PC-9 (cell line): Measurements from ENCODE around the gene ZCCHC14. TPM values are rescaled to one million over a fixed set of nuclear protein-coding genes. Genes with fewer than 3 reads are reported as not detected.

Experiments
- BruUV-seq: library from RNA; stranded (reverse); fragments of 400-500 nt; replicated peaks from 2 replicates; lab custom pipeline; 2021; lab: Mats Ljungman, UMichigan
- CTCF ChIA-PET: fragments of 300-600 bp; sonication (Branson Sonifier 250); formaldehyde crosslinking; loops from one replicate; lab custom pipeline; 2022; ENCODE audit warnings: antibody characterized with exemption; lab: Charles Lee
- POLR2A ChIA-PET: fragments of 300-600 bp; sonication (Branson Sonifier 250); formaldehyde crosslinking; loops from one replicate; lab custom pipeline; 2022; ENCODE audit warnings: antibody characterized with exemption; ENCODE audit not compliant: unreplicated experiment; lab: Charles Lee
- DNase-seq, 2 experiments: peaks; one replicate each; pipeline versions ENCODE4 v3.0.0 to v3.0.0-alpha.2; 2015 to 2022; ENCODE audit warnings: mixed read lengths in 1 of 2
- H2AFZ ChIP-seq: fragments of 200-600 bp; sonication (generic); 2 replicates; pipeline ENCODE4 v1.8.1; 2017; ENCODE audit warnings: antibody characterized with exemption
- H3F3A ChIP-seq: fragments of 200-600 bp; sonication (generic); 2 replicates; pipeline ENCODE4 v1.8.1; 2017; ENCODE audit warnings: antibody characterized with exemption, mild to moderate bottlenecking, low read depth; ENCODE audit not compliant: insufficient read depth
- H3K27ac ChIP-seq: fragments of 200-600 bp; sonication (generic); 2 replicates; pipeline ENCODE4 v1.6.1; 2016; ENCODE audit warnings: mixed run types
- H3K27me3 ChIP-seq: fragments of 200-600 bp; sonication (generic); 2 replicates; pipeline ENCODE4 v1.6.1; 2016; ENCODE audit warnings: low read depth, mixed run types; ENCODE audit not compliant: insufficient read depth
- H3K36me3 ChIP-seq: fragments of 200-600 bp; sonication (generic); 2 replicates; pipeline ENCODE4 v1.6.1; 2016; ENCODE audit warnings: low read depth, mixed run types
- H3K4me1 ChIP-seq: fragments of 200-600 bp; sonication (generic); replicated peaks from 2 replicates; pipeline ENCODE4 v1.6.1; 2016; ENCODE audit warnings: mixed run types; ENCODE audit not compliant: insufficient read depth
- H3K4me2 ChIP-seq: fragments of 200-600 bp; sonication (generic); 2 replicates; pipeline ENCODE4 v1.6.1; 2017; ENCODE audit warnings: mixed run types
- H3K4me3 ChIP-seq: fragments of 200-600 bp; sonication (generic); 2 replicates; pipeline ENCODE4 v1.6.1; 2016; ENCODE audit warnings: mixed run types
- H3K79me2 ChIP-seq: fragments of 200-600 bp; sonication (generic); 2 replicates; pipeline ENCODE4 v1.6.1; 2017; ENCODE audit warnings: low read depth, mixed run types
- H3K9me2 ChIP-seq: fragments of 200-600 bp; sonication (generic); 2 replicates; pipeline ENCODE4 v1.8.1; 2017; ENCODE audit warnings: mild to moderate bottlenecking; ENCODE audit not compliant: insufficient read depth
- H3K9me3 ChIP-seq: fragments of 200-600 bp; sonication (generic); 2 replicates; pipeline ENCODE4 v1.8.1; 2016; ENCODE audit warnings: low read depth; ENCODE audit not compliant: insufficient read depth
- H4K20me1 ChIP-seq: fragments of 200-600 bp; sonication (generic); 2 replicates; pipeline ENCODE4 v1.8.1; 2017; ENCODE audit not compliant: insufficient read depth
- EZH2 ChIP-seq: fragments of 200-600 bp; sonication (generic); IDR thresholded peaks from 2 replicates; pipeline ENCODE4 v1.8.0; 2017; ENCODE audit warnings: antibody characterized with exemption, low read depth
- intact Hi-C: fragments of 100-400 bp; cut with micrococcal nuclease; formaldehyde crosslinking; loops from one replicate; pipeline ENCODE4 v1.10.0; 2022; ENCODE audit not compliant: unreplicated experiment
- total RNA-seq: library from RNA; stranded (reverse); gene quantifications from 2 replicates; pipeline ENCODE4 v1.2.3, GENCODE V29; 2021
- TF ChIP-seq, protein P1 (sequence below): fragments of 200-600 bp; sonication (generic); conservative IDR thresholded peaks from 2 replicates; pipeline ENCODE4 v1.6.1; 2017; ENCODE audit warnings: mixed run types, antibody characterized with exemption, mild to moderate bottlenecking, moderate library complexity

The ZCCHC14 gene
- total RNA-seq, 1 experiment from 2014 or later = 17.9 TPM

DNA sequence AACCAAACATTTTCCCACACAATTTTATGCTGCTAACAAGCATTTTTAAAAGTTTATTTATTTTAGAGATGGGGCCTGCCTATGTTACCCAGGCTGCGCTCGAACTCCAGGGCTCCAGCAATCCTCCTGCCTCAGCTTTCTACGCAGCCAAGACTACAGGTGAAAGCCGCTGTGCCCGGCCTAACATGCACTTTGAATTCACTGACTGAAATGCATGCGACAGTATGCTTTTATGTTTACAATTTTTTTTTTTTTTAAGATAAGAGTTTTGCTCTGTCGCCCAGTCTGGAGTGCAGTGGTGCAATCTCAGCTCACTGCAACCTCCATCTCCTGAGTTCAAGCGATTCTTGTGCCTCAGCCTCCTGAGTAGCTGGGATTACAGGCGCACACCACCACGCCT, 52.9 kb downstream of the ZCCHC14 start:
- no peaks in the 10 kb centered on the region for H3K27me3 ChIP-seq
- POLR2A ChIA-PET = no interaction called here
- BruUV-seq = no TSS peak

GRCh38 chr16:87438611-87438985, 54.2 kb downstream of the ZCCHC14 start:
- Histone ChIP-seq H3K79me2 (no peaks in the 10 kb centered on the region; the same call in 1 of the 2 replicates), H3K36me3 (no peaks in the 10 kb centered on the region), H3K27me3 (no peaks in the 10 kb centered on the region), H3K27ac (no peak overlapping the region), H3K9me3 (no peaks in the 10 kb centered on the region), H3K4me1 (no peaks in the 10 kb centered on the region), H3F3A (no peaks in the 10 kb centered on the region), H4K20me1 (peaks cover 15% of the 10 kb centered on the region; the same call in 1 of the 2 replicates), H3K4me3 (no peak overlapping the region), H3K9me2 (no peaks in the 10 kb centered on the region), H2AFZ (no peak overlapping the region), H3K4me2 (no peak overlapping the region)
- DNase-seq = no peak
- intact Hi-C loops = no loop called here
- no TSS peak for BruUV-seq
- CTCF ChIA-PET = no interaction called here
- POLR2A ChIA-PET = no interaction called here
- TF ChIP-seq, protein P1, sequence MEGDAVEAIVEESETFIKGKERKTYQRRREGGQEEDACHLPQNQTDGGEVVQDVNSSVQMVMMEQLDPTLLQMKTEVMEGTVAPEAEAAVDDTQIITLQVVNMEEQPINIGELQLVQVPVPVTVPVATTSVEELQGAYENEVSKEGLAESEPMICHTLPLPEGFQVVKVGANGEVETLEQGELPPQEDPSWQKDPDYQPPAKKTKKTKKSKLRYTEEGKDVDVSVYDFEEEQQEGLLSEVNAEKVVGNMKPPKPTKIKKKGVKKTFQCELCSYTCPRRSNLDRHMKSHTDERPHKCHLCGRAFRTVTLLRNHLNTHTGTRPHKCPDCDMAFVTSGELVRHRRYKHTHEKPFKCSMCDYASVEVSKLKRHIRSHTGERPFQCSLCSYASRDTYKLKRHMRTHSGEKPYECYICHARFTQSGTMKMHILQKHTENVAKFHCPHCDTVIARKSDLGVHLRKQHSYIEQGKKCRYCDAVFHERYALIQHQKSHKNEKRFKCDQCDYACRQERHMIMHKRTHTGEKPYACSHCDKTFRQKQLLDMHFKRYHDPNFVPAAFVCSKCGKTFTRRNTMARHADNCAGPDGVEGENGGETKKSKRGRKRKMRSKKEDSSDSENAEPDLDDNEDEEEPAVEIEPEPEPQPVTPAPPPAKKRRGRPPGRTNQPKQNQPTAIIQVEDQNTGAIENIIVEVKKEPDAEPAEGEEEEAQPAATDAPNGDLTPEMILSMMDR = no peak
- TF ChIP-seq EZH2 = no peak

More for the DNA sequence above, 52.9 kb downstream of the ZCCHC14 start:
- H2AFZ ChIP-seq = no peak overlapping the region
- H3K27ac ChIP-seq = no peak overlapping the region
- no peak overlapping the region for H3K4me2 ChIP-seq
- TF ChIP-seq, protein P1 = no peak
- TF ChIP-seq EZH2 = no peak
- no peaks in the 10 kb centered on the region for H3K9me2 ChIP-seq
- CTCF ChIA-PET = no interaction called here
- H3K4me3 ChIP-seq = no peak overlapping the region
- H3K9me3 ChIP-seq = no peaks in the 10 kb centered on the region
- H3F3A ChIP-seq = no peaks in the 10 kb centered on the region
- H3K79me2 ChIP-seq = no peaks in the 10 kb centered on the region; the same call in 1 of the 2 replicates
- H3K4me1 ChIP-seq = no peaks in the 10 kb centered on the region
- intact Hi-C loops = no loop called here
- peaks cover 15% of the 10 kb centered on the region; the same call in 1 of the 2 replicates for H4K20me1 ChIP-seq
- no peaks in the 10 kb centered on the region; the same call in 1 of the 2 replicates for H3K36me3 ChIP-seq
- no peak for DNase-seq

DNA sequence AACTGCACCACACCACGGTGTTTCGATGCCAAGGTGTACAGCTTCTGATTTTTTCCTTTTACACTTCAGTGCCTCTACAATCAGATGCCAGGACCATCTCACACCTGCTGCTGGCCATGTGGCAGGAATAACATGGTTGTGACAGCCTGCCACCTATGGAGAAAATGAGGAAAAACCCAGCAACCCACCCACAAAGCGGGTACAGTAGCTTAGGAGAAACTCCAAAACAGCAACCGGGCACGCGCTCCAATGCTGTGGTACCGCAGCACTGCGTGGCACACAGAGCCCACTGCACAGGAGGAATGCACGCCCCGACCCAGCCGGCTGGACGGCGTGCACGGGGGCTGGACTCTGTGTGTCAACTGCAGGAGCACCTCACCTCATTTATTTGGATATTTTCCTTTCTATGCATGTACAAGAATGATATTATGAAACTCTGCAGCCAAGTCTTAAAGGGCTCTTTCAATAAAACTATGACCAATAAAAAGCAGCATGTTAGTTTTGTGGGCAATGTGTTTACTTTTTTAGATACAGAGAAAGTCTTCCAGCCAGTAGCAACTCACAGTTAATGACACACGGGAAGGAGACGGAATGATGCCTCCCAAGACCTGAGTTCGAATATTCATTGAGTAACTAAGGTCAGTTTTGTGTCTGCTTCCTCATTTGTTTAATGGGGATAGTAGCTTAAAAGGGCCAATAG, 54.8 kb downstream of the ZCCHC14 start:
- Histone ChIP-seq H3K27me3 (no peaks in the 10 kb centered on the region), H3K27ac (no peak overlapping the region), H3K4me1 (no peaks in the 10 kb centered on the region), H3K79me2 (no peaks in the 10 kb centered on the region; the same call in 1 of the 2 replicates), H3K36me3 (no peaks in the 10 kb centered on the region), H3F3A (no peaks in the 10 kb centered on the region), H3K4me3 (no peak overlapping the region), H4K20me1 (peaks cover 15% of the 10 kb centered on the region; the same call in 1 of the 2 replicates), H3K9me2 (no peaks in the 10 kb centered on the region), H3K4me2 (no peak overlapping the region), H3K9me3 (no peaks in the 10 kb centered on the region), H2AFZ (no peak overlapping the region)
- BruUV-seq = no TSS peak
- ChIA-PET CTCF (interaction anchor here (0.6 kb wide), 1 partner anchor 186 kb away, joined by 9 read pairs; no protein-coding TSS in a partner anchor), POLR2A (interaction anchor here (0.6 kb wide), 1 partner anchor 222 kb away, joined by 7 read pairs; no protein-coding TSS in a partner anchor)
- intact Hi-C loops = no loop called here
- no peak for TF ChIP-seq EZH2
- TF ChIP-seq, protein P1 = no peak
- DNase-seq = no peak
